Activated CD4-positive, alpha-beta T cell treated with anti-CD3 and anti-CD28 coated beads for 36 hours (primary cell): ENCODE data around the gene NAP1L4. TPM values are rescaled to one million over a fixed set of nuclear protein-coding genes. Genes with fewer than 3 reads are reported as not detected.
A peak's percentile ranks its signal among the peaks of the same experiment; 100 is the strongest.
"Not testable (repeated sequence)": the region's sequence is repeated elsewhere in the genome, so short reads cannot be mapped to it uniquely, and the experiment has no call there.

Experiments used
- ATAC-seq: fragments of 200-7000 bp; cut with Tn5 transposase; one replicate; pipeline ENCODE4 v1.10.0; 2021; ENCODE audit warnings: mild to moderate bottlenecking, moderate library complexity
- CTCF ChIA-PET: fragments of 350-600 bp; sonication (Branson Sonifier 250); formaldehyde crosslinking; loops from one replicate; lab custom pipeline; 2021; ENCODE audit warnings: antibody characterized with exemption; lab: Charles Lee
- POLR2A ChIA-PET: fragments of 350-600 bp; sonication (Branson Sonifier 250); formaldehyde crosslinking; loops from one replicate; lab custom pipeline; 2021; ENCODE audit warnings: antibody characterized with exemption, inconsistent platforms; lab: Charles Lee
- DNase-seq: peaks from one replicate; pipeline ENCODE4 v3.0.0-alpha.2; 2020
- H3K27ac Mint-ChIP-seq: one replicate; pipeline ENCODE4 v1.8.0; 2021; ENCODE audit warnings: mixed read lengths
- H3K27me3 Mint-ChIP-seq: one replicate; pipeline ENCODE4 v1.8.0; 2021; ENCODE audit warnings: mixed read lengths
- H3K36me3 Mint-ChIP-seq: one replicate; pipeline ENCODE4 v1.8.0; 2021; ENCODE audit warnings: low read depth, mixed read lengths
- H3K4me1 Mint-ChIP-seq: one replicate; pipeline ENCODE4 v1.8.0; 2021; ENCODE audit warnings: mixed read lengths
- H3K4me3 Mint-ChIP-seq: one replicate; pipeline ENCODE4 v1.8.0; 2021; ENCODE audit warnings: mild to moderate bottlenecking, moderate library complexity, mixed read lengths
- H3K9me3 Mint-ChIP-seq: one replicate; pipeline ENCODE4 v1.8.0; 2021; ENCODE audit warnings: low read depth, mixed read lengths
- intact Hi-C, 2 experiments: fragments of 100-400 bp; cut with DNase I in 1 of 2; cut with micrococcal nuclease in 1 of 2; formaldehyde crosslinking; loops; one replicate each; pipeline versions ENCODE4 v1.14.2 to v1.15.1; 2022 to 2024; cut with DNase I, micrococcal nuclease
- total RNA-seq, 2 experiments: library from RNA; stranded (reverse); gene quantifications; one replicate each; pipeline ENCODE4 v1.2.3, GENCODE V29; 2021

The NAP1L4 gene
- total RNA-seq, 2 experiments from 2014 or later: 241 to 246 TPM

DNA sequence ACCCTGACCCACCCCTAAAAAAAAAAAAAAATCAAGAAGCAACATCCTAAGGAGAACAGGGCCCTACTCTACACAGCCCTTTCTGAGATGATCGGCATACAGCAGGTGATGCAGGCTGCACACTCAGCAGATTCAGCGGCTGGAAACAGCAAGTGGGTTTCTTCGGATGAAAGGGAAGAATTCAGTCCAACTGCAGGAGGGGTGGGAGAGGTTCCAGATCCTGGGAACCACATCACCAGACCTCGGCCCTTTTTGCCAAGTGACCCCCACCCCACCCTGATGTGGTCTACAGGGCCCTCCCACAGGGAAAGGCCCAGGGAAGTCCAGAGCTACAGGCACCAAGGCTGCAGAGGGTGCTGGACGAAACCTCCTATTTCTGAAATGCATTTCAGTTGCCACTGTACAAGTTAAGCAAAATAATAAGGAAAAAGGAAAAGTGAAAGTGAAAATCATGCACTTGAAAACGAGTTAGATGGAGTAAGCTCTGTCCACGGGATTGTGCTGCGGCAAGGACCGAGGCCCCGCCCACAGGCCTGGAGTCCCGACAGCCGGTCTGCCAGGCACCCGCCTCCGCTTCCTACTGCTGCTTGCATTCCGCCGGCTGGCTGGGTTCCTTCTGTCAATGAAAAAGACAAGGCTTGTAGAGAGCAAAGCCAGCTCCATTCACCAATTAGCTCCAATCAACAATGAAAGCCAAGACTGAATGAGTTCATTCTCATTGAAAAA, 46.9 kb downstream of the NAP1L4 start:
- peak; percentile 79 for DNase-seq
- H3K9me3 Mint-ChIP-seq: no peaks in the 10 kb centered on the region
- peaks cover 45% of the 10 kb centered on the region for H3K4me1 Mint-ChIP-seq
- intact Hi-C loops: no loop called here
- H3K36me3 Mint-ChIP-seq: peaks cover 37% of the 10 kb centered on the region
- no peak overlapping the region for H3K4me3 Mint-ChIP-seq
- ChIA-PET CTCF (interaction anchor here (0.6 to 1.5 kb wide), 9 partner anchors 10 to 413 kb away, joined by 3 to 8 read pairs (median 4); no protein-coding TSS in a partner anchor), POLR2A (interaction anchor here (0.7 to 1.1 kb wide), 3 partner anchors 11 to 154 kb away, joined by 3 to 10 read pairs (median 4); no protein-coding TSS in a partner anchor)
- peak; percentile 54 for ATAC-seq
- H3K27ac Mint-ChIP-seq: peak overlapping the region; percentile 55
- no peaks in the 10 kb centered on the region for H3K27me3 Mint-ChIP-seq

DNA sequence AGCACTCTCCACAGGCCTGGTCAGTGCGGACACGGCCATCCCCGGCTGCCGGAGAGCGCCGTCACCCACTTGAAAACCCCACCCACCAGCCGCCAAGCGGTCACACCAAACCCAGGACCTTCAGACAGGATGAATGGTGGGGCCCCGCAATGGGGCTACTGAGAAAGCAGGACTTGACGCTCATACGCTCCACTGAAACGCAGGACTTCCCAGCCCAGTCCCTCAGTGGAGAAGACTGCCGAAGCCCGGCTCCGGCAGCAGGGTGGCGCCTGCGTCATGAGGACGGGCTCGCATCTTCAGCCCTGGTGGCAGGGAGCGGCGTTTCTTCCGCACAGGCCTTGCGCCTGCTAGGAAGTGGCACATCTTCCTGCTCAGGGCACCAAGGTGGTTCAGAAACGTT, 47.6 kb downstream of the NAP1L4 start:
- CTCF ChIA-PET: interaction anchor here (0.6 to 1.5 kb wide), 2 partner anchors 46 to 93 kb away, joined by 3 to 4 read pairs; no protein-coding TSS in a partner anchor
- no peak overlapping the region for H3K4me3 Mint-ChIP-seq

DNA sequence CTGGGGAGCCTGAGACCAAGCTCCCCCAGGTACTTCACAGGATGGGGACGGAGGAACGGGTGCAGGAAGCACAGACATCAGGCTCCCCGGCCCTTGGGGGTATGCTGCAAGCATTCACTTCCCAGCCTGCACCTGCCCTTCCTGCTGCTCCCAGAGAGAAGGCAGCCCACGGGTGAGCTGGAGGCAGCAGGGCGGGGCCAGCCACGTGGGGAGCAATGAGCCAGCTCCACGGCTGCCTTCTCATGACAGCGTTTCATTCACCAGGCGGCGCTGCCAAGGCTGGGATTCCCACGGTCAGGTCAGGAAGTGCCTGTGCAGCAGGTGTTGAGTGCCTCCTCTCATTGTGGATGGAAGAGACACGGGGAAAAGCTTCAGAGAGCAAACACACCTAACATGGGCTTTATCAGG, 48.4 kb downstream of the NAP1L4 start:
- H3K4me3 Mint-ChIP-seq: no peak overlapping the region
- peaks cover 8% of the 10 kb centered on the region for H3K9me3 Mint-ChIP-seq
- H3K27me3 Mint-ChIP-seq: no peaks in the 10 kb centered on the region
- intact Hi-C loops: loop anchor here in 1 of 2 experiments (5.0 kb wide), 1 partner anchor 44 kb away; no protein-coding TSS in a partner anchor
- CTCF ChIA-PET: interaction anchor here (0.7 kb wide), 1 partner anchor 12 kb away, joined by 6 read pairs; no protein-coding TSS in a partner anchor
- DNase-seq (peak; percentile 50), ATAC-seq (no peak)
- POLR2A ChIA-PET: no interaction called here
- H3K36me3 Mint-ChIP-seq: peaks cover 32% of the 10 kb centered on the region
- no peak overlapping the region for H3K27ac Mint-ChIP-seq
- H3K4me1 Mint-ChIP-seq: peaks cover 47% of the 10 kb centered on the region

More for the DNA sequence above, 47.6 kb downstream of the NAP1L4 start:
- no peak overlapping the region for H3K27ac Mint-ChIP-seq
- DNase-seq: no peak
- peaks cover 3% of the 10 kb centered on the region for H3K9me3 Mint-ChIP-seq
- intact Hi-C loops: loop anchor here in 1 of 2 experiments (5.0 kb wide), 1 partner anchor 43 kb away; no protein-coding TSS in a partner anchor
- POLR2A ChIA-PET: no interaction called here
- H3K4me1 Mint-ChIP-seq: peaks cover 47% of the 10 kb centered on the region
- no peaks in the 10 kb centered on the region for H3K27me3 Mint-ChIP-seq
- ATAC-seq: no peak
- H3K36me3 Mint-ChIP-seq: peaks cover 35% of the 10 kb centered on the region

DNA sequence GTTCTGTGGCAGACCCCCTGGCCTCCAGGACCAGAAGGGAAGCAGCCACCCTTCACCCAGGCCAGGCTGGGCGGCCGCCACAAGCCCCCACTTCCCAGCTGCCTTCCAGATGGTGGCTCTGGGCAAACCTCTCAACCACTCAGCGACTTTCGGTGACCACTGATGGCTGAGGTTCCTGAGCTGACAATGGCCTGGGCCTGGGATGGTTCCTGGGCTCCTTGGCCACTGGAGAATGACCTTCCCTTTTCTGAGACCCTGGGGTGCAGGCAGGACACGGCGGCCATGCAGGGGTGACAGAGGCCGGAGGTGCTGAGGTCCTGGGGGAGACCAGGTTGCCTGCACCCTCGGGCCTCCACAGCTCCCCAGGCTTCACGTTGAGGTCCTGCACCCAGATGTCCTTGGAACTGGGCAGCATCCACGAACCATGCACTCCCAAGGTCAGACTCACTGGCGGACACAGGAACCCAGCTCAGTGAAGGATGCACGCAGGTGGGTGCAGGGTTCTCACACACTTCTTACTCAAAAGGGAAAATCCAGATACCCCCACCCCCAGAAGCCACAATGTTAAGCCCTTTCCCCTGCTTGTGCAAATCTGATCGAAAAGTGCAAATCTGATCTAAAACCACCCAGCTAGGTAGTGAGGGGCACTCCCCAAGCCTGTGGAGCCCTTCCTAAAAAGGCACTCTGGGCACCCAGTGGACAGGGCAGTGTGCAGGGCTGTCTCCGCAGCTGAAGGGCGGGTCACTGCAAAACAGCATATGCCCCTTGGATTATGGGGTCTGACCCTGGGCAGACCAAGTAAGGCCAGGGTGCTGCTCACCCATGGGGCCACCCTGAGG, 49.0 kb downstream of the NAP1L4 start:
- Mint-ChIP-seq H3K9me3 (peaks cover 14% of the 10 kb centered on the region), H3K36me3 (peaks cover 37% of the 10 kb centered on the region), H3K4me3 (no peak overlapping the region), H3K4me1 (peaks cover 44% of the 10 kb centered on the region), H3K27ac (no peak overlapping the region), H3K27me3 (no peaks in the 10 kb centered on the region)
- CTCF ChIA-PET: interaction anchor here (0.7 to 1.3 kb wide), 2 partner anchors 13 kb away, joined by 4 to 6 read pairs; no protein-coding TSS in a partner anchor
- DNase-seq (no peak), ATAC-seq (no peak)
- intact Hi-C loops: loop anchor here in 1 of 2 experiments (5.0 kb wide), 1 partner anchor 44 kb away; no protein-coding TSS in a partner anchor
- POLR2A ChIA-PET: no interaction called here

DNA sequence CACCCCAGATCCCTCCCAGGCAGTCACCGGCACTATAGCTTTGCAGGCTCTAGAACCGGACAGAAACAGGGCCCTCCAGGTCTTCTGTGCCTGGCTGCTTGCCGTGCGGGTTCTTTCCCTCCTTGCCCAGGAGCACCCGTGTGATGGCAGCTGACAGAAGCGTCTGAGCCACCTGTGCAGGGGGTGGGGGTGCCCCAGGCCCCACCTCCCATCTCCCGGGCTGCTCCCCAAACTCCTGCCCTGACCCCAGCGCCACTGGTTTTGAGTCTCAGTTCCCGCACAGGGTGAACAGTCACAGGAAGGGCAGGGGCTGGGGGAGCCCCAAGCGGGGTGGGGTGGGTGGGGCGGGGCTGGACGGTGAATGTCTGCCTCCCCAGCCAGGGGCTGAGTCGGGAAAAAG, 49.7 kb downstream of the NAP1L4 start:
- ChIA-PET CTCF (interaction anchor here (0.5 to 1.3 kb wide), 2 partner anchors 12 to 801 kb away, joined by 3 to 4 read pairs; no protein-coding TSS in a partner anchor), POLR2A (interaction anchor here (0.6 kb wide), 2 partner anchors 15 to 33 kb away, joined by 5 to 6 read pairs; no protein-coding TSS in a partner anchor)
- H3K36me3 Mint-ChIP-seq: peaks cover 37% of the 10 kb centered on the region
- H3K27me3 Mint-ChIP-seq: no peaks in the 10 kb centered on the region
- peaks cover 21% of the 10 kb centered on the region for H3K9me3 Mint-ChIP-seq
- intact Hi-C loops: loop anchor here in 1 of 2 experiments (5.0 kb wide), 1 partner anchor 45 kb away; no protein-coding TSS in a partner anchor
- DNase-seq: no peak
- peaks cover 38% of the 10 kb centered on the region for H3K4me1 Mint-ChIP-seq
- no peak for ATAC-seq
- no peak overlapping the region for H3K27ac Mint-ChIP-seq
- H3K4me3 Mint-ChIP-seq: no peak overlapping the region

DNA sequence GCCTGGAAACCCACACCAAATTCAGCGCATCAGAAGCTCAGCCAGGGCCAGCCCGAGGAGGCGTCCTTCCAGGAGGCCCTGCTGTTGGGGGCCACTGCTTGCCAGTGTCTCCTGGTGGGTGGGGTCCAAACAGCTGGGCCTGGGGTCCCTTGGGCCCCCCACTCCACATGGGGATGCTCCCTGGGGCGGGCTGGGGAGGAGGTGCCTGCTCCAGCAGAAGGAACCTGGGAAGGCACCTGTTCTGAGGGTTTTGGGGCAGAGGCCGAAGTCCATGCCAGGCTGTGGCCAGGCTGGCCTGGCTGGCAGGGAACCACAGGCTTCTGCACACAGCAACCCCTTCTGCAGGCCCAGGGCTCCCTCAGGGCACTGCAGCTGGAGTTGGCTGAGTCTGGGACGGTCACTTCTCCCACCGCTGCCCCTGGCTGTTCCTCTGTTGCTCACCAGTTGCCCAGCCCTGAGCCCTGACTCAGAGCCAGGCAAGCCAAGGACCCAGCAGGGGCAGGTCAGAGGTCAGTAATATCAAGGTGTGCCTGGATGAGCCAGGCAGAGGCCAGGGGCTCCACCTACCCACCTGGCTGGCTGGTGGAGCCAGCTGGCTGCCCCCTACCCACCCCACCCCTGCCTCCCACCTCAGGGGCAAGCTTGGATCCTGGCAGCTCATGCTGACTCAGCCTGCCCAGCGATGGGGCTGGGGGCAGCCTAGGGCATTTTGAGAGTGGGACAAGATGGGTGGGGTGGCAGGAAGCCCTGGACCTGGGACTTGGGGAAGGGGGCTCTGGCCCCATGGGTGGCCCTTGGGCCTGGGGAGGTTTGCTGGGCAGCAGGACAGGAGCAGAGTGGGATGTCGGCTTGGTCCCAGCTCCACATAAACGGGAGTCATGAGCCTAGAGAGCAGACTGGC, 51.0 kb downstream of the NAP1L4 start:
- DNase-seq: no peak
- POLR2A ChIA-PET: interaction anchor here (0.9 to 1.1 kb wide), 2 partner anchors 11 to 50 kb away, joined by 3 to 4 read pairs; no protein-coding TSS in a partner anchor
- intact Hi-C loops: loop anchor here in 1 of 2 experiments (5.0 kb wide), 1 partner anchor 46 kb away; no protein-coding TSS in a partner anchor
- Mint-ChIP-seq H3K4me3 (no peak overlapping the region), H3K27me3 (no peaks in the 10 kb centered on the region), H3K36me3 (peaks cover 35% of the 10 kb centered on the region), H3K4me1 (peaks cover 25% of the 10 kb centered on the region), H3K27ac (no peak overlapping the region), H3K9me3 (peaks cover 22% of the 10 kb centered on the region)
- CTCF ChIA-PET: interaction anchor here (0.6 to 1.1 kb wide), 2 partner anchors 408 to 762 kb away, joined by 3 read pairs; no protein-coding TSS in a partner anchor
- no peak for ATAC-seq

DNA sequence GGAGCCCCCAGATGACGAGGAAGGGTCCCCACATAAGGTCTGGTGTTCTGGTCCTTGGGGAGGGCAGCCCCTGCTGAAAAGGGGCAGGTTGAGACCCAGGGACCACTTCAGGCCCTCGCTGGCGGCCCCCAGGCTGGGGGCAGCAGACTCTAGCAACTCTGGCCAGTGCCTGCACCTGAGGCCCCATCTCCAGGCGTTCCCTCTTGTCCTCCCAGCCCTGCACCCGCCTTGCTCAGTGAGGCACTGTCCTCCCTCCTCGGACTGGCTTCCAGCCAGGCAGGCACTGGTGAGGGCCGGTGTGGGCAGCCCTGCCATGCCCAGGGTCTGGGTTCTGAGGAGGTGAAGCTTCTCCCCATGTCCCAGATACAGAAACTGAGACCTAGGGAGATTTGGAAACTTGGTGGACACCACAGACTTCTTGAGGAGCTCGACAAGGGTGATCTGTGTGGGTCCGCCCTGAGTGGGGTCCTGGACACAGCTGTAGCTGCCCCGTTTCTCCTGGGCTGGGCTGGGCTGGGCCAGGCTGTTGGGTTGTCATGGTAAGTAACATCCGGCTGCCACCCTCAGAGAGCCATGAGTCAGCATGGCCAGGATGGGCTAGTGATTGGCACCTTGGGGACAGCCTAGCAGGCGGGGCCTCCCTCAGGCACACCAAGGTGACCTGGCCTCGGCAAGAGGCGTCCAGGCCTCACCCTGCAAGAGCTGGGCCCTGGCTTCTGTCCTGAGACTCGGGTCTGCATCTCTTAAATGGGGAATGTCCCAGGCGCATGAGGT, 51.8 kb downstream of the NAP1L4 start:
- intact Hi-C loops: loop anchor here in 1 of 2 experiments (5.0 kb wide), 1 partner anchor 47 kb away; no protein-coding TSS in a partner anchor
- peak; percentile 79 for ATAC-seq
- H3K9me3 Mint-ChIP-seq: peaks cover 22% of the 10 kb centered on the region
- CTCF ChIA-PET: interaction anchor here (1.1 kb wide), 1 partner anchor 407 kb away, joined by 3 read pairs; no protein-coding TSS in a partner anchor
- POLR2A ChIA-PET: interaction anchor here (0.9 to 1.1 kb wide), 2 partner anchors 10 to 50 kb away, joined by 3 to 4 read pairs; no protein-coding TSS in a partner anchor
- H3K4me1 Mint-ChIP-seq: peaks cover 16% of the 10 kb centered on the region
- peaks cover 32% of the 10 kb centered on the region for H3K36me3 Mint-ChIP-seq
- no peak overlapping the region for H3K4me3 Mint-ChIP-seq
- DNase-seq: peak; percentile 74
- no peak overlapping the region for H3K27ac Mint-ChIP-seq
- H3K27me3 Mint-ChIP-seq: no peaks in the 10 kb centered on the region

DNA sequence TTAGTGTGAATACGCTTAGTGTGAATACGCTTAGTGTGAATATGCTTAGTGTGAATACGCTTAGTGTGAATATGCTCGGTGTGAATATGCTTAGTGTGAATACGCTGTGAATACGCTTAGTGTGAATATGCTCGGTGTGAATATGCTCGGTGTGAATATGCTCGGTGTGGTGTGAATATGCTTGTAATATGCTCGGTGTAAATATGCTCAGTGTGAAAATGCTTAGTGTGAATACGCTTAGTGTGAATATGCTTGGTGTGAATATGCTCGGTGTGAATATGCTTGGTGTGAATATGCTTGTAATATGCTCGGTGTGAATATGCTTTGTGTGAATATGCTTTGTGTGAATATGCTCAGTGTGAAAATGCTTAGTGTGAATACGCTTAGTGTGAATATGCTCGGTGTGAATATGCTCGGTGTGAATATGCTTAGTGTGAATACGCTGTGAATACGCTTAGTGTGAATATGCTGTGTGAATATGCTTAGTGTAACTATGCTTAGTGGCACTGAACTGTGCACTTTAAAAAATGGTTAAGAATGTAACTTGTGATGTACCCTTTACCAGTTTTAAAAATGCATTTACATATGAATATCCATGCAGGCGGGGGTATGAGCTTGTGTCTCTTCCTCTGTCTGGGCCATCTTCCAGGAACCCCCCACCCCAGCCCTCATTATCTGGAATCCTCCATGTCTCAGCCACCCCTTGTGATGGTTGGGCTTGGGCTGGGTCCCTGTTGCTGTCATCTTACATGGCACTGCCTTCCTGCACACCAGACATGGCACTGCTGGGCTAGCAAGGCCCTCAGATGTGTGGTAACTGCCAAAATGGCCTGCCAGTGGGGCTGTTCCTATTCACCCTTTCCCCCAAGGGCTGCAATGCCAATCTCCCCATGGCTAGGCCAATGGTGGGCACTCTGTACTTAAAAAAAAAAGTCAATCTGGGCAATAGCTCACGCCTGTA, 53.4 kb downstream of the NAP1L4 start:
- Mint-ChIP-seq H3K9me3 (peaks cover 22% of the 10 kb centered on the region), H3K36me3 (peaks cover 24% of the 10 kb centered on the region), H3K4me3 (peak overlapping the region; percentile 25), H3K4me1 (peaks cover 11% of the 10 kb centered on the region)
- POLR2A ChIA-PET, H3K27me3 Mint-ChIP-seq, H3K27ac Mint-ChIP-seq, intact Hi-C loops, ATAC-seq: not testable (repeated sequence)
- DNase-seq: peak; percentile 4
- CTCF ChIA-PET: interaction anchor here (0.6 kb wide), 1 partner anchor 9 kb away, joined by 3 read pairs; no protein-coding TSS in a partner anchor
